Uterus (tissue), 2 donors: Measurements from ENCODE around the gene SLC29A4.

Source experiments
- POLR2A ChIP-seq, 2 donors: fragments of 450-650 bp; IDR thresholded peaks; one replicate each; pipeline ENCODE4 v1.6.1; 2016; ENCODE audit warnings: antibody characterized with exemption in 2 of 2, mild to moderate bottlenecking in 1 of 2, moderate library complexity in 1 of 2
- TF ChIP-seq, protein P1 (sequence below), 4 experiments: fragments of 200-600 bp in 2 of 4; fragments of 450-650 bp in 2 of 4; sonication (generic) in 2 of 4; IDR thresholded peaks; one replicate each; pipeline ENCODE4 v1.5.1; 2016 to 2019; ENCODE audit warnings: antibody characterized with exemption in 4 of 4, mild to moderate bottlenecking in 2 of 4, moderate library complexity in 1 of 4

DNA sequence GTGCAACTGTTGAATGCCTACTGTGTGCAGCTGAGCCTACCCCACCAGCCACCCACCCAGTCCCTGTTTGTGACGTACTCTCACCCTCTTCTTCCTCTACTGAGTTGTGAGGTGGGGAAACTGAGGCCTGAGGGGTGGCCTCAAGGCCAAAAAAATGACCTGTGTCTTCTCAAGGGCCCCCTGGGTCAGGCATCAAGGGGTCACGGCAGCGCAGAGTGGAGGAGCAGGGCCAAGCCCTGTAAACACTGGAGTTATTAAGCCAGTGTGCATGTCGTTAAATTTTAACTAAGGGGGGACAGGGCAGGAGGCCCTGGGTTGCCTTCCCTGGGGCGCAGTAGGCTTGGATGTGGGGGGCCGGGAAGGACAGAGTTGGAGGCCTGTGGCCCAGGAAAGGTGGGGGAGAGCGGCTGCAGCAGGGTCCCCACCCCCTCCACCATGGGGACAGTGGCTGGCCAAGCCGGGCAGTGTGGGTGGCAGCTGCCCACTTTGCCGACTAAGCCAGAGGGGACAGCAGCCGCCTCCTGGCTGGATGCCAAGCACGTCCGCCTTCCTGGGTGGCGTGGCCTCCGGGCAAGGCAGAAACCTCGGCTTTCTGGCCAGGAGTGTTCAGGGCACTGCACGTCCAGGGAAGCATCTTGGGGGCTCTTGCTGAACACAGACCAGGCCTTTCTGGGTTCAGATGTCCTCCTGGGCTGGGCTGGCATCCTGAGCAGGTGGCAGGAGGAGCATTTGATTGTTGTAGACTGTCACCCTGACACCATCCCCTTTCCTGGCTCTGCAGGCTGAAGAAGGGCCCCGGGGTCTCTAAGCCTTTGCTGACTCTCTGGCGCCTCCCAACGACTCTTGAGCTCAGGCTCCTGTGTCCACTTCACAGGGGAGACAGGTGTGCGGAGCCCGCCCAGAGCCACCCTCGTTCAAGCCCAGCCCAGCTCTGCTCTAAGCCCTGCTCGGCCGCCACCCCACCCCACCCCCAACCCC is 1.9 kb downstream of the SLC29A4 start:
- TF ChIP-seq, protein P1, sequence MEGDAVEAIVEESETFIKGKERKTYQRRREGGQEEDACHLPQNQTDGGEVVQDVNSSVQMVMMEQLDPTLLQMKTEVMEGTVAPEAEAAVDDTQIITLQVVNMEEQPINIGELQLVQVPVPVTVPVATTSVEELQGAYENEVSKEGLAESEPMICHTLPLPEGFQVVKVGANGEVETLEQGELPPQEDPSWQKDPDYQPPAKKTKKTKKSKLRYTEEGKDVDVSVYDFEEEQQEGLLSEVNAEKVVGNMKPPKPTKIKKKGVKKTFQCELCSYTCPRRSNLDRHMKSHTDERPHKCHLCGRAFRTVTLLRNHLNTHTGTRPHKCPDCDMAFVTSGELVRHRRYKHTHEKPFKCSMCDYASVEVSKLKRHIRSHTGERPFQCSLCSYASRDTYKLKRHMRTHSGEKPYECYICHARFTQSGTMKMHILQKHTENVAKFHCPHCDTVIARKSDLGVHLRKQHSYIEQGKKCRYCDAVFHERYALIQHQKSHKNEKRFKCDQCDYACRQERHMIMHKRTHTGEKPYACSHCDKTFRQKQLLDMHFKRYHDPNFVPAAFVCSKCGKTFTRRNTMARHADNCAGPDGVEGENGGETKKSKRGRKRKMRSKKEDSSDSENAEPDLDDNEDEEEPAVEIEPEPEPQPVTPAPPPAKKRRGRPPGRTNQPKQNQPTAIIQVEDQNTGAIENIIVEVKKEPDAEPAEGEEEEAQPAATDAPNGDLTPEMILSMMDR (IDR thresholded peaks at IDR 0.05), result no peak
- TF ChIP-seq POLR2A (IDR thresholded peaks at IDR 0.05), result no peak
